ENCODE measurements around the gene CSRNP2.

DNA sequence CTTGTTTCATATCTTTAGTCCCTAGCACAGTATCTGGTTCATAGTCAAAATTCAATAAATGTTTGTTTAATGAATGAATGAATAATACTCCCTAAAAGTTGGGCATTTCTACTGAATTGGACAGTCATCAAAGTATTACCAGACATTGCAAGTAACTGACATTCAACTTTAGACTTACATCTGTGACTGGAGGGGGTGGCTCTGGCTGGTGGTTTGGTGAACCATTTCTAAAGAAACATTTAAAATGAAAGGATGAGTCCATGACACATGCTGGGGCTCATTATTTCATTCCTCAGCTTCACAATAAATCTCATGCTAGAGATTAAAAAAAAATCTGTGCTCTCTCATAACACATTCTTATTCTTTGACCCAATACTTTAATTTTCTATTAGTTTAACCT is 20.6 kb upstream of the CSRNP2 start:
- TF ChIP-seq, protein P1, sequence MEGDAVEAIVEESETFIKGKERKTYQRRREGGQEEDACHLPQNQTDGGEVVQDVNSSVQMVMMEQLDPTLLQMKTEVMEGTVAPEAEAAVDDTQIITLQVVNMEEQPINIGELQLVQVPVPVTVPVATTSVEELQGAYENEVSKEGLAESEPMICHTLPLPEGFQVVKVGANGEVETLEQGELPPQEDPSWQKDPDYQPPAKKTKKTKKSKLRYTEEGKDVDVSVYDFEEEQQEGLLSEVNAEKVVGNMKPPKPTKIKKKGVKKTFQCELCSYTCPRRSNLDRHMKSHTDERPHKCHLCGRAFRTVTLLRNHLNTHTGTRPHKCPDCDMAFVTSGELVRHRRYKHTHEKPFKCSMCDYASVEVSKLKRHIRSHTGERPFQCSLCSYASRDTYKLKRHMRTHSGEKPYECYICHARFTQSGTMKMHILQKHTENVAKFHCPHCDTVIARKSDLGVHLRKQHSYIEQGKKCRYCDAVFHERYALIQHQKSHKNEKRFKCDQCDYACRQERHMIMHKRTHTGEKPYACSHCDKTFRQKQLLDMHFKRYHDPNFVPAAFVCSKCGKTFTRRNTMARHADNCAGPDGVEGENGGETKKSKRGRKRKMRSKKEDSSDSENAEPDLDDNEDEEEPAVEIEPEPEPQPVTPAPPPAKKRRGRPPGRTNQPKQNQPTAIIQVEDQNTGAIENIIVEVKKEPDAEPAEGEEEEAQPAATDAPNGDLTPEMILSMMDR (IDR thresholded peaks at IDR 0.05) = no peak
- TF ChIP-seq POLR2A (IDR thresholded peaks at IDR 0.05) = no peak
- TF ChIP-seq EP300 (IDR thresholded peaks at IDR 0.05) = no peak
